Prostate gland (tissue), 2 donors: ENCODE data around the gene RAVER1.

Source experiments
- POLR2A ChIP-seq: fragments of 450-650 bp; IDR thresholded peaks from one replicate; pipeline ENCODE4 v1.6.1; 2016; ENCODE audit warnings: antibody characterized with exemption, mild to moderate bottlenecking
- POLR2AphosphoS5 ChIP-seq: sonication (generic); formaldehyde crosslinking; IDR thresholded peaks from one replicate; pipeline ENCODE4 v1.6.1; 2017; ENCODE audit warnings: antibody characterized with exemption
- TF ChIP-seq, protein P1 (sequence below), 4 experiments: fragments of 200-600 bp in 2 of 4; fragments of 450-650 bp in 2 of 4; sonication (generic) in 2 of 4; IDR thresholded peaks; 1 replicate in 3 of 4; 2 replicates in 1 of 4; pipeline ENCODE4 v1.5.1; 2016 to 2019; ENCODE audit warnings: antibody characterized with exemption in 4 of 4, mild to moderate bottlenecking in 2 of 4, moderate library complexity in 2 of 4

DNA sequence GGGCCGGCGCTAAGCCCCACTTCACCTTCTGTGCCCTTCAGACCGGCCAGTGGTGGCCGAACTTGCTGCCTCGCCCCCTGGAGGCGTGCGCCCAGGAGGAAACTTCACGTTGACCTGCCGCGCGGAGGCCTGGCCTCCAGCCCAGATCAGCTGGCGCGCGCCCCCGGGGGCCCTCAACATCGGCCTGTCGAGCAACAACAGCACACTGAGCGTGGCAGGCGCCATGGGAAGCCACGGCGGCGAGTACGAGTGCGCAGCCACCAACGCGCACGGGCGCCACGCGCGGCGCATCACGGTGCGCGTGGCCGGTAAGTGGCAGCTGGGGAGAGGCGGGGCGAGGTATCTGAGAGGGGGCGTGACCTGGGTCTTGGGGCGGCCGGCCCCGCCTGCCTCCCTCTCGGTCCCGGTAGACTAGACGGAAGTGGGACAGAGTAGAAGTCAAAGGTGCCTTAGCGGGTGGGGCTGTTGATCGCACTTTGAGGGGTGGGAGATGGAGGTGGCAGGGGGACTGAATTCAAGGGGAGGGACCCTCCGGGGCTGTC, 38.0 kb downstream of the RAVER1 start:
- TF ChIP-seq, protein P1, sequence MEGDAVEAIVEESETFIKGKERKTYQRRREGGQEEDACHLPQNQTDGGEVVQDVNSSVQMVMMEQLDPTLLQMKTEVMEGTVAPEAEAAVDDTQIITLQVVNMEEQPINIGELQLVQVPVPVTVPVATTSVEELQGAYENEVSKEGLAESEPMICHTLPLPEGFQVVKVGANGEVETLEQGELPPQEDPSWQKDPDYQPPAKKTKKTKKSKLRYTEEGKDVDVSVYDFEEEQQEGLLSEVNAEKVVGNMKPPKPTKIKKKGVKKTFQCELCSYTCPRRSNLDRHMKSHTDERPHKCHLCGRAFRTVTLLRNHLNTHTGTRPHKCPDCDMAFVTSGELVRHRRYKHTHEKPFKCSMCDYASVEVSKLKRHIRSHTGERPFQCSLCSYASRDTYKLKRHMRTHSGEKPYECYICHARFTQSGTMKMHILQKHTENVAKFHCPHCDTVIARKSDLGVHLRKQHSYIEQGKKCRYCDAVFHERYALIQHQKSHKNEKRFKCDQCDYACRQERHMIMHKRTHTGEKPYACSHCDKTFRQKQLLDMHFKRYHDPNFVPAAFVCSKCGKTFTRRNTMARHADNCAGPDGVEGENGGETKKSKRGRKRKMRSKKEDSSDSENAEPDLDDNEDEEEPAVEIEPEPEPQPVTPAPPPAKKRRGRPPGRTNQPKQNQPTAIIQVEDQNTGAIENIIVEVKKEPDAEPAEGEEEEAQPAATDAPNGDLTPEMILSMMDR (IDR thresholded peaks at IDR 0.05): no peak
- TF ChIP-seq POLR2A: no peak
- no peak for TF ChIP-seq POLR2AphosphoS5
